ENCODE data around the gene SURF4. TPM values are rescaled to one million over a fixed set of nuclear protein-coding genes. Genes with fewer than 3 reads are reported as not detected.
"Not testable (repeated sequence)": the region's sequence is repeated elsewhere in the genome, so short reads cannot be mapped to it uniquely, and the experiment has no call there.

The SURF4 gene
- total RNA-seq, 1 donor from 2014 or later: 66.5 TPM

DNA sequence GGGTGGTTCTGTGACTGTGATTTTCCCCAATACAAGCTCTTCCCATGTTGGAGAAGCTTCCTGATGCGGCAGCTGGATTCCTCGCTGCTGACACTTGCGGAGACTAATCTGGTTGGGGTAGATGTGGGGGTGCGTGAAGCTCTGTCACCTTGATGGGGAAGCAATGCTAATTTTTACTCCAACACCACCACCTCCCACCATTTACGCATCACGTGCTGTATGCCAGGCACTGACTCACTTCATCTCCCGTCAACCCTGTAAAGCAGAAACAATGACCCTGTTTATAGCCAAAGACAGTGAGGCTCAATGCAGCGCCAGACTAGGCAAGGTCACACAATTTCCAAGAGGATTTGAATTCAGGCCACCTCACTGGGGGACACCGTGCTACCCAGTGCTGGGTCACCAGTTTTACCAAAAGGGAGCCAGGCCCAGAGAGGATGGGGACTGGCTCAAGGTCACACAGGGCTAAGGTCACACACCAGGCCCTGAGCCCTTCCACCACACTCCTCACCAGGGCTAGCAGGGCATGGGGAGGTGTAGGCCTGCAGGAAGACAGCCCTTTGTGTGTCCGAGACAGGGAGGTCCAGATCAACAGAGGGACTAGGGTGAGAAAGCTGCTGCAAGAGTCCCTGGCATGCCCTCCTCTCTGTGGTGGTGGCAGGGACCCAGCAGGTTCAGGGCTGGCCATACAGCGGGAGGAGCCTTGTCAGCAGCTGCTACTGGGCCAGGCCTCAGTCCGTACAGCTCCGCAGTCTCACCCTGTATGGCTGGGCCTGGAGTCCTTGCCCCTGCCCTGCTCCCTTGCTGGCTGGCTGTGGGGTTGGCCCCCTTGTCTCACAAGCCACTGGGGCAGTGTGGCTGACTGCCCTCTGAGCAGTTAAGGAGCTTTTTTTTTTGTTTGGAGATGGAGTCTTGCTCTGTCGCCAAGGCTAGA, 3.6 kb upstream of the SURF4 start:
- ATAC-seq (no peak), DNase-seq (no peak)
- intact Hi-C loops (cut with micrococcal nuclease): no loop called here

DNA sequence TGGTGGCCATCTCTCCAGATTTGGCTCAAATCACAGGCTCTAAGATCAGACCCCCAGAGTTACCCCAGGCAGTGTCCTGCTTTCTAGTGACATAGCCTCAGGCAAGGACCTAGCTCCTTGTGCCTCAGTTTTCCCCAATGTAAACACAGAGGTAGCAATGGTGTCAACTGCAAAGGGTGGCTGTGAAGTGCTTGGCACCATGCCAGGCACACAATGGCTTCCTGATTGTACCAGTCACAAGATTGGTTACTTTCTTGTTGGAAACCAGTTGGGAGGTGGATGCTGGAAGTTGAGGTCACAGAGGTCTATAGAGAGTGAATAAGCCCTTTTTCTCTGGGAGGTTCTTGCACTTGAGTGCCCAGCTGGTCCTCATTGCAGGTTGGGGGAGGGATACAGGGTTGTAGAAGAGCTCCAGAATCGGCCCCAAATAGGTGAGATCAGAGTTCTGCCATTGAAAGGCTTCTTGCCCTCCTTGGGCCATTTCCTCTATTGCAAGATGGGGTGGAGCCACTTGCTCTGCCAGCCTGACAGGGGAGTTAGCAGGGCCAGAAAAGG, 2.6 kb upstream of the SURF4 start:
- intact Hi-C loops (cut with micrococcal nuclease): no loop called here
- ATAC-seq: no peak
- DNase-seq: no peak

DNA sequence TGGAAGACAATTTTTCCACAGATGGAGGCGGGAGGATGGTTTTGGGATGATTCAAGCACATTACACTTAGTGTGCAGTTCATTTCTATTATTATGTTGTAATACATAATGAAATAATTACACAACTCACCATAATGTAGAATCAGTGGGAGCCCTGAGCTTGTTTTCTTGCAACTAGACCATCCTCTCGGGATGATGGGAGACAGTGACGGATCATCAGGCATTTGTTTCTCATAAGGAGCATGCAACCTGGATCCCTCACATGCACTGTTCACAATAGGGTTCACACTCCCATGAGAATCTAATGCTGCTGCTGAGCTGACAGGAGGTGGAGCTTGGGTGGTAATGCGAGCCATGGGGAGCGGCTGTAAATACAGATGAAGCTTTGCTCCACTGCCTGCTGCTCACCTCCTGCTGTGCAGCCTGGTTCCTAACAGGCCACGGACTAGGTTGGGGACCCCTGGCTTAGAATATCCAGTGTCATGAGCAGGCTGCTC, 1.9 kb upstream of the SURF4 start:
- DNase-seq (no peak), ATAC-seq (no peak)
- intact Hi-C loops (cut with micrococcal nuclease): no loop called here

DNA sequence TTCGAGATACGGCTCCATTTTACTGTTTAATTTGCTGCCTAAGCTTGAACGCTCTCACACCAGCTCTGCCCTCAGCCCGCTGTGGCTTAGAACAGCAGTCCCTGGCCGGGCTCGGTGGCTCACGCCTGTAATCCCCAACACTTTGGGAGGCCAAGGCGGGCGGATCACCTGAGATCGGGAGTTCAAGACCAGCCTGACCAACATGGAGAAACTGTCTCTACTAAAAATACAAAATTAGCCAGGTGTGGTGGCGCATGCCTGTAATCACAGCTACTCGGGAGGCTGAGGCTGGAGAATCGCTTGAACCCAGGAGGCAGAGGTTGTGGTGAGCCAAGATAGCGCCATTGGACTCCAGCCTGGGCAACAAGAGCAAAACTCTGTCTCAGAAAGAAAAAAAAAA, 1.4 kb upstream of the SURF4 start:
- DNase-seq; intact Hi-C loops (cut with micrococcal nuclease); ATAC-seq: not testable (repeated sequence)

DNA sequence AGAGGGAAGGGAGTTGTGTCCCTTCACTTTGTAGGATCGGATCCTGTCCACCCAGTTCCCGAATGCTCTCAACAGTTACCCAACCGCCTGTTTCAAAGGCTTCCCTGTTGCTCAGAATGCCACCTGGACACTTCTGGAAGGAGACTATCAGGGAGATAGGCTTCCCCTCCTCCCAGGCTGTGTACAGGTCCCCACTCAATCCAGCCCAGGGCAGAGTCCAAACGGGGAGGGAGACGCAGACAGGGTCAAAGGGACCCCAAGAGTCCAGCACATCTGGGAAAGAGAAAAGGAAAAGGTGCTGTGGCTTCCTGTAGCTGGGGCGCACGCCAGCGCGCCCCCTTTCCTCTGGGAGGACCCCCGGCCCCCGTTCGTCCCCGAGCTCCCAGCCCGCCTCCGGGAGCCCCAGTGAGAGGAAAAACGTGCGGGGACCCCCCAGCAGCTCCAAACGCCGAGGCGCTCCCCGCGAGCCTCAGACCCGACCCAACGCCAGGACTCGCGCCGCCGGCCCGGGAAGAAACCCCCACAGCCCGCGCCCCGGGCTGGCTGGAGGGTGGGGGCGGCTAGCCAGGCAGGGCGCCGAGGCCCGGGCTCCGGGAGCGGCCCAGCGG, 640 bp downstream of the SURF4 start:
- intact Hi-C loops (cut with micrococcal nuclease): no loop called here
- DNase-seq (peak; percentile 49), ATAC-seq (no peak)

DNA sequence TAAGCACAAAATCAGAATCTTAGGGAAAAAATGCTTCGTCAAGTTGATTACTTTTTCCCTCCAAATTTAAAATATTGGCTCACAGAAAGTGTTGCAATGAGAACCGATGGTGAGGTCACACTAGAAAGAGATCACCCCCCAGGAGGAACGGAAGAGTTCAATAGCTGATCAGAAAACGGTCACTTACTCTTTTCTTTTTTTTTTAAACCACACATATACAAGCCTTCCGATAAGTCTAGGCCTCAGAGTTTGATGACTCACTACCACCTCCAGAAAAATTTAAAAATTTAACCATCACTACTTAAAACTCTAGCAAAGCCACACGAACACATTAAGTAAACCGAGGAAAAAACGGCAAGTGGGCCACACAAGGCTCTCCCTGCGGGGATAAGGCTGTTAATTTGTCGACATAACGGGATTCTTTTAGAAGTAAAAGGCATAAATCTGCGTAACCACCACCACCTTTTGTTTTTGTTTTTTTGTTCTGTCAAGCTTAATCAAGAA, 1.2 kb downstream of the SURF4 start:
- intact Hi-C loops (cut with micrococcal nuclease): no loop called here
- DNase-seq (no peak), ATAC-seq (no peak)

DNA sequence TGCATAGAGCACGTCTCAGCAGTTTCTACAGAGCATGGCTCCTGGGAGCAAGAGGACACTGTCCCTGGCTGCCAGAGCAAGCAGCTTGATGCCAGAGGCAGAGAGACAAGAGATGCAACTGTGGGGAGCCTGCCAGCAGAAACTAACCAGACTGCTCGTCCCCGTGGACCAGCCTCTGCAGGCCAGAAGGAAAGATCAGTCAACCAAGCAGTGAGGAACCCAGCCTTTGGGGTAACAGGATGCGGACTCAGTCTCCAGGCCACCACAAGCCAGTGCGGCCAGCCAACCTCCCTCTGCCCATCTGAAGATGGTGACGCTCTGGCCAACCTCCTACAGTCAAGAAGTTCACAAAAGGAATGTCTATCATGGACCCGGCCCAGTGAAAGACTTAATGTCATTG, 3.7 kb downstream of the SURF4 start:
- intact Hi-C loops (cut with micrococcal nuclease): no loop called here
- ATAC-seq (no peak), DNase-seq (peak; percentile 48)

DNA sequence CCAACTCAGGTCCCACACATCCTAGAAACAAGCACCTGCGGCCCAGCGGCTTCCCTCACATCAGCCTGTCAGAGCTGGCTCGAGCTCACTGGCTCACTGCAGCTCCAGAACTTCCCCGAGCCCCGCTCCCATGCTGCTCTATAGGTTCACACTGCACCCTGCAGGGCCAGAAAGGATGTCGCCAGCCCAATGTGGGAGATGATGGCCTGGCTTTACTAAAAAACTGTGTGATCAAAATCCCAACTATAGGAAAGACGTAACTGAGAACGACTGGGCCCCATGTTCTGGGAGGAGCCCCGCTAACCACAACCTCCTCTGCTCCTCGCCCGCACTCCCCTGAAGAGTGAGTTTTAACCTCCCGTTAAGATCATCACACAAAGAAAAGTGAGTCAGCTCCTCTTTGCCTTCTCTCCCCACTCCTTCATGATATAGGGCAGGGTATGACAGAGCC, 4.6 kb downstream of the SURF4 start:
- DNase-seq: no peak
- no peak for ATAC-seq
- intact Hi-C loops (cut with micrococcal nuclease): no loop called here

DNA sequence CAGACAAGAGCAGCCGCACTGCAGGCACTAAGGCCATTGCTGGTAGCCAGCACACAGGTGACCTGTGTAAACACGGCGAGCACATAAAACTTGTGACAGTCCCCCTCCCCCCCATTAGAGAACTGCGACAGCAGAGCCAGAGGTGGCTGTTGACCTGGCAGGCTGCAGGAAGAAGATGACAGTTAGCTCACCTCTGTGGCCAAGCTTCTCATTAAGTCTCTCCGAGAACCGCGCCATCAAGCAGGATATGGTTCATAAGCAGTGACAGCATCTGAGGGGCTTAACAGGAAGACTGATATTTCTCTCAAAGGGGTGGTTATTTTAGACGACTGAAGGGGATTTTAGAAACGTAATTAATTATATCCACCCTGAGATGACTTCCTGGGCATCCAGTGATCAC, 5.2 kb downstream of the SURF4 start:
- intact Hi-C loops (cut with micrococcal nuclease): no loop called here
- DNase-seq (no peak), ATAC-seq (no peak)

DNA sequence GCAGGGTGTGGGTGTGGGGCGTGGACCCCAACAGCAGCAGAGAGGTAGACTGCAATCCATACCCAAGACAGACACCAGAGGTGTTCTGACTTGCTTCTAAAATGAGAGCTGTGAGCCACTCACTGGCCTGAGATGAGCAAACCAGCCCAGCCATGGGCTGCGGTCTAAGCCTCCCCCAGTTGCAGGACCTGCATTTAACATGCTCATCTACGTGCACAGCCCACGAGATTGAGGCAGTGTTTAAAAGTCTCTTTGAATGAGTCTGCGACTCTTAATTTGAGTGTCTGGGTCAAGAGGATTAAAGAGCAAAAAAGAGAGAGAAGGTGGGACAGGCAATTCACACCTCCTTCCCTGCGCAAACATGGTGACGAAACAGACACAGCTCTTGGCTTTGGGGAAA, 5.9 kb downstream of the SURF4 start:
- ATAC-seq (no peak), DNase-seq (no peak)
- intact Hi-C loops (cut with micrococcal nuclease): no loop called here

DNA sequence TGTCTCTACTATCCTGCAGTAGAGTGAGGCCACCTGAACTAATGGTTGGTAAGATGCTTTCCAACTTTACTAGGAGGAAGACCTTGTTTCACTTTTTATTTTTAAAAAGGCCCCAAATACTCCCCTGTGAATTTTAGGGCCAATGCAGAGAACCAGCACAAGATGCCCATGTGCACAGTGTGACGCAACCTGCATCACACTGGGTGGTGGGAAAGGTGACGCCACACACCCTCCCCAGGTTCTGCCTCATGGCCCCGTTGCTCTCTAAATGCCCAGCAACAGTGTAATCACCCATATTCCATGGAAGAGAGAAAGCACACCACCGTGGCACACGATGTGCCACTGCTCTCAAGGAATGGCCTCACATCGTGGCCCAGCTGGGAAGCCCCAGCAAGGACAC, 6.4 kb downstream of the SURF4 start:
- intact Hi-C loops (cut with micrococcal nuclease): no loop called here
- ATAC-seq (no peak), DNase-seq (no peak)

DNA sequence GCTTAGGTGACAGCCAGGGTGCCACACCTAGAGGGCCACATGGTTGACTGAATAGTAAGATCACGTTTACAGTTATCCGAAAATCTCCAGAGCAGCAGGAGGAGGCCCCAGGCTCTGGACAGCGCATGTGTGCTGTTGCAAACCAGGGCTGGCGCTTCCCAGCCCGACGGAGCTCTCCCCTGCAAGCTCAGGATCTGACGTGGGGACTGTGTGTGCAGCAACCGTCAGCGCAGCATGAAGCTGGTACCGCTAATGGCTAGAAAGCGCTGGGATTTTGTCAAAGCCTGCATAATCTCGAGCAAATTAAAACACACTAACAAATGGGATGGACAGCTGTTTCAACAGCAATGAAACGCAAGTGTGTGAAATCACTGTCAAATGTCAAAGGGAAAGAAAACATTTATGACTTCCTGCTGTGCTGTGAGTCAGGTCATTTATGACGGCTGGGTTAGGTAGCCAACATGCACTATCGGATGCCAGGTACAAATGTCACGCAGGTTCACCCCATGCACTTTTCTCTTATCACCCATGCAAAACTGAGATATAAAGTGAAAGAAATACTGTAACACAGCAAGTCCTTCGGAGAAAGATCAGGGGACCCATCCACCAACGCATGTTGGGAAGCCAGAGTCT, 7.5 kb downstream of the SURF4 start:
- no peak for DNase-seq
- intact Hi-C loops (cut with micrococcal nuclease): no loop called here
- ATAC-seq: no peak

DNA sequence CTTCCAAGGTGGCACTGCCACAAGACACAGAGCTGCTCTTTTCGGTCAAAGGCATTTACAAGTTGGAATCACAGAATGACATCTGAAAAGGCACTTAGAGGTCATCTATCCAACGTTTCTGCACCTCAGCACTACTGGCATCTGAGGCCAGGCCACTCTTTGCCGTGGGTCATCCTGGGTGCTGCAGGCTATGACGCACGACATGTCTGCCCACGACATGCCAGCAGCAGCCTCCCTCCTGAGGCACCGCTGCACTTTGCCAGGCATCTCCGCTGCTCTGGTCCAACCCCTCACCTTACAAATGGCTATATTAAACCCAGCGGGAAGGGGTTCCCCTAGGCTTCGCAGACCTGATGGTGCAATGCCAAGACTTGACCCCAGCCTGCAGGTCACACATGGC, 8.1 kb downstream of the SURF4 start:
- DNase-seq: no peak
- no peak for ATAC-seq
- intact Hi-C loops (cut with micrococcal nuclease): no loop called here

DNA sequence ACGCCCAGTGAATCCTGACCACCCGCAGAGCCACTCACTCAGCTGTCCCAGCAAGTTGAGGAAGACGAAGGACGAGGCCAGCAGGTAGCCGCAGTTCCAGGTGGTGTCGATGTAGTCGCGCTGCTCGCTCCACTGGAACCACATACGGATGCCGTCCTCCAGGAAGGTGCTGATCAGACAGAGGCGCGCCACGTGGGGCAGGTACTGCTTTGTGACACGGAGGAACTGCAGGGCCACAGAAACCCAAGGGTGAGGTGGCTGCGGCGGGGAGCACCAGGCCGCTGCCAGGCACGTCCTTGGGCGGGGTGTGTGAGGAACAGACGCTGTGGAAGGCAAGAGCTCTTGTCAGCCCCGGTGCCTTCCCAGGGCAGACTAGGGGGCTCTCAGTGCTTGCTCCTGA, 8.6 kb downstream of the SURF4 start:
- ATAC-seq (no peak), DNase-seq (no peak)
- intact Hi-C loops (cut with micrococcal nuclease): no loop called here

DNA sequence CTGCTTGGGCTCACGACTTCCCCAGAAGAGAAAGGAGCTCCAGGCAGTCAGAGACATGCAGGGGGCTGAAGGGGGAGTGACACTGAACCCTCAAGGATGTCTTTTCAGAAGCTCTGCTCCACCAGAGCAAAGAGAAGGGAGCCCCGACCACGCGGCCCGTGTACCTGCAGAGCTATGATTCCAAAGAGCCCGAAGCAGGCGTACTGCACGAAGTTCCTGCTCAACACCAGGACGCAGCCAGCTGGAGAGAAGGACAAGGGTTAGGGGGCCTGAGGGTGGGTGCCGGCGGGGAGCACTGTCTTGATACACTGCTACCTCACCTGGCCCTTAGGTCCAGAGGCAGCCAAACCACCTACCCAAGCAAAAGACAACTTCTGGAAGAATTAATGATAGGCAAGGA, 9.4 kb downstream of the SURF4 start:
- ATAC-seq: no peak
- no peak for DNase-seq
- intact Hi-C loops (cut with micrococcal nuclease): no loop called here

DNA sequence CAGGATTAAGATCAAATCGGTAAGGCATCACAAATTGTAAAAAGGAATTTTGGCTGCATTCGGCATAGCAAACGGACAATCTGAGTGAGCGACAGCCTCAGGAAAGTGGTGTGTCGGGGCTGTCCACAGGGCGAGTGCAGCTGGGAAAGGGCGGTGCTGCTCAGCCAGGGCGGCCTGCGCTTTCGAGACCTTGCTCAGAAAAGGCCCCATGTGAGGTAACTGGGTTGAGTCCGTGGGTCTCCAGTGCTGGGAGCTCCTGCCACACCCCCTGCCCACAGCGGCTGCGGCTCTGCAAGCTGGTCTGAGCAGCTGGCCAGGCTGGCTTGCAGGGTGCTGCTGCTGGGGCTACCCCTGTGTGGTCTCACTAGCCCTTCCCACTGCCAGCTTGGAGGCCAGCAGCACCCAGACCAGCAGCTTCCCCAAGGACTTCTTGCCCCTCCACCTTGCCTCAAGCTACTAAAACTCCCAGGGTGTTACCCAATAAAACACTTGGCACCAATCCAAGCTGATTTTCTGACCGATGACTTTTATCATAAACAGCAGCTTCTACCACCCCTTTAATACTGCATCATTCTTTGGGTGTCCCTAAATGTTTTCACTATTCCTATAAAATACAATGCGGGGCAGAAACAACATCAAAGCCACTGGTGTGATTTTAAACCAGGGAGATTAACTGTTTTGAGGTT, 13.4 kb downstream of the SURF4 start:
- intact Hi-C loops (cut with micrococcal nuclease): no loop called here
- DNase-seq: no peak
- no peak for ATAC-seq

DNA sequence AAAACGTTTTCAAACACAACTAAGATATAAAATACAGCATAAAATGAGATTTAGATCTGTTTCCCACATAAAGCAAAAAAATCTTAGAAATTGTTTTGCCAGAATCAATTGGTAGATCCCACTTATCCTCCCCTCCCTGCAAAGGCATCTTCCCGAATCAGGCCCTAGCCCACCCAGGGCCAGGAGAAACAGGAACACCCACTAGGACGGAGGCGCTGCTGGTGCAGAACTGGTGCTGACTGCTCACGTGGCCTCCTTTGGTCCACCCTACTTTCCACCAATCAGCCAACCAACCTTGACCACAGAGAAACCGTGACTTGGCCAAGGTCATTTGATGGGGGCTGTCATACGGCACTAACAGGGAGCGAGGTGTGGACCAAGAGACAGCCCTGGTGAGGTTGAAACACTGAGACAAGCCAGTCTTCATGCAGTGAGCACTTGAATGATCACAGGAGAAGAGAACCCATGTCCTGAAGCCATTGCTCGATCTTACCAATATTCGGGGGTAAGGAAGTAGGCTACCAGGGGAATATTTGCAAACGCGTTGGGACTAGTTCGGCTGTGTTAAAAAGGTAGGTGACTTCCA, 14.3 kb downstream of the SURF4 start:
- ATAC-seq (no peak), DNase-seq (no peak)
- intact Hi-C loops (cut with micrococcal nuclease): no loop called here

DNA sequence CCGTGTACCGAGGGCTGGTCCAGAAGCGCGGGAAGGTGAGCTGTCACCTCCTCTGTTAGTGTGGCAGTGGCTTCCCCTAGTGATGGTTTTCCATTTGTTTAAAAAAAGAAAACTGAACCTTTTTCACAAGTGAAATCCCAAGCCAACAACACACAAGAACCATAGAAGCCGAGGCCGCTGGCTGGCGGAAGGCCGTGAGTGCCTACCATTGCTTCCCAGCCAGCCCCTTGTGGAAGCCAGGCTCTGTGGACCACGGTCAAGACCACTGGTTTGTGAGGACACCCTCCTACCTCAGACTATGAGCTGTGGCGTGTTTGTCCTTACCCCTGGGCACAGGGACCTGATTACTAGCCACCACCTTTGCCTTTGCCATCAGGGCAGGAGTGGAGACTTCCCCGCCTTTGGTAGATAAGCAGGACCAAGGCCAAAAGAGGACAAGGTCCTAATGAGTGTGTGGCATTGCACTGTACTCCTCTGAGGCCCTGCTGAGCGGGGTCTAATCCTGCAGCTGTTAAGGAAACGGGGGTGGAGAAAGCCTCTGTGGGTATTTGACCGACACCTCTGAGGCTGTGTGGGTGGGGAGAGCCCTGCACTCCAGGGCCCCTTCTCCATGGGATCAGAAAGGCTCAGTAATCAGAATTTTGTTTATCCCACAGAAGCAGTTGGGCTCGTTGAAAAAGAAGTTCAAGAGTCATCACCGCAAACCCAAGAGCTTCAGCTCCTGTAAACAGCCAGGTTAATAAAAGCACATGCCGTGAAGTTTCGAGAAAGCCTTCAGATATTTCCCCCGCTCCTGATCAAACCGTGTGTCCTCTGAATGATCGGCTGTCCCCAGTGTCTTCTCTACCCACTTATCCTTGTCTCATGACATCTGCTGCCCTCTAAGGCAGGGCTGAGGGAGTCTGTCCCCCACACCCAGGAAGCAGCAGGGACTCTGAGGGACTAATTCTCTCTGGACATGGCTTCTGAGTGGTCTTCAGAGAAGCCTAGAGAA, 15.2 kb downstream of the SURF4 start:
- DNase-seq (no peak), ATAC-seq (no peak)
- intact Hi-C loops (cut with micrococcal nuclease): no loop called here

Measured in left ventricle myocardium superior (tissue), 1 donor.